Effector memory CD4-positive, alpha-beta T cell (primary cell): ENCODE measurements around the gene CACNA1C.

Experiments
- DNase-seq, 3 donors: peaks; one replicate each; pipeline ENCODE4 v3.0.0-alpha.2; 2020
- H3K27ac ChIP-seq: 2 replicates; pipeline ENCODE4 v1.7.0; 2013; ENCODE audit warnings: mild to moderate bottlenecking, low read length, moderate library complexity; ENCODE audit not compliant: insufficient read depth, poor library complexity, severe bottlenecking
- H3K27me3 ChIP-seq: replicated peaks from 2 replicates; pipeline ENCODE4 v1.7.0; 2013; ENCODE audit warnings: mild to moderate bottlenecking, low read length; ENCODE audit not compliant: insufficient read depth, control insufficient read depth, poor library complexity, severe bottlenecking
- H3K36me3 ChIP-seq: 2 replicates; pipeline ENCODE4 v1.7.0; 2013; ENCODE audit warnings: mild to moderate bottlenecking, low read length, moderate library complexity; ENCODE audit not compliant: control insufficient read depth, insufficient read depth
- H3K4me1 ChIP-seq: 2 replicates; pipeline ENCODE4 v1.7.0; 2013; ENCODE audit warnings: low read length, mild to moderate bottlenecking; ENCODE audit not compliant: control insufficient read depth, insufficient read depth, poor library complexity, severe bottlenecking
- H3K4me3 ChIP-seq: 2 replicates; pipeline ENCODE4 v1.7.0; 2013; ENCODE audit warnings: low read length, low read depth, mild to moderate bottlenecking; ENCODE audit not compliant: insufficient read depth, poor library complexity, severe bottlenecking
- H3K9me3 ChIP-seq: 2 replicates; pipeline ENCODE4 v1.7.0; 2013; ENCODE audit warnings: mild to moderate bottlenecking, low read length, moderate library complexity; ENCODE audit not compliant: control insufficient read depth

CACNA1C gene

GRCh38 chr12:2277492-2278155 is 224.8 kb downstream of the CACNA1C start:
- DNase-seq = no peak
- H3K27ac ChIP-seq = no peak overlapping the region
- H3K27me3 ChIP-seq = no peaks in the 10 kb centered on the region
- H3K4me3 ChIP-seq = no peak overlapping the region
- no peaks in the 10 kb centered on the region for H3K4me1 ChIP-seq
- H3K36me3 ChIP-seq = no peaks in the 10 kb centered on the region
- H3K9me3 ChIP-seq = peaks cover 2% of the 10 kb centered on the region

DNA sequence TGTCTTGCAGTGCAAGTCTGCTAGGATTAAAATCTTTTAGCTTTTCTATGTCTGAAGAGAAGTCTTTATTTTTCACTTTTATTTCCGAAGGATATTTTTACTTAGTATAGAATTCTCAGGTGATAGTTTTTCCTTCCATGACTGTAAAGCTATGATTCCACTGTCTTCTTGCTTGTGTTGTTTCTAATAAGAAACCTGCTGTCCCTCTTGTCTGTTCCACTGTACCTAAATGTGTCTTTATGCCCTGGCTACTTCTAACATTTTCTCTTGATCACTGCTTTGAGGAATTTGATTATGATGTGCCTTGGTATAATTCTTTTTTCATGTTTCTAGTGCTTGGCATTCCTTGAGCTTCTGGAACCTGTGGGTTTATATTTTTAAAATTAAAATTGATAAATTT is 228.7 kb downstream of the CACNA1C start:
- Histone ChIP-seq H3K4me3 (no peak overlapping the region), H3K36me3 (no peaks in the 10 kb centered on the region), H3K27me3 (no peaks in the 10 kb centered on the region), H3K27ac (no peak overlapping the region), H3K9me3 (peaks cover 2% of the 10 kb centered on the region), H3K4me1 (no peaks in the 10 kb centered on the region)
- no peak for DNase-seq

DNA sequence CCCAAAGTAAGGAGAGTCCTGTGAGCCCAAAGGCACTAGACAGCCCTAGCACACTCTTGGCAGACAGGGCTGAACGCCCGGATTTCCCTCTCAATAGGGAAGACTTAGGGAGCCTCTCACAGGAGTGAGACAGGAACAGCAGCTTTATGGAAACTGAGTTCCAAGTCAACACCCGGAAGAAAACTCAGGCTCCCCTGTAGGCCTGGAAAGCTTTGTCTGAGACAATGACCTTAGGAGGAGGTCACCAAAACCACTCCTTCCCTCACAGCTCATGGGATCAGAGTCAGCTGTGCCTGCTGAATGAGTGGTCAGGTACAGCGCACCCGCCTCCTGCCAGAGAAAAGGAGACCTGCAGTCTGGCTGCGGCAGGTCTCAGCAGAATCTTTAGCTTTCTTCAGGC is 229.5 kb downstream of the CACNA1C start:
- Histone ChIP-seq H3K4me1 (no peaks in the 10 kb centered on the region), H3K27ac (no peak overlapping the region)

GRCh38 chr12:2283480-2283879 is 230.7 kb downstream of the CACNA1C start:
- peaks cover 2% of the 10 kb centered on the region for H3K9me3 ChIP-seq
- H3K4me1 ChIP-seq = no peaks in the 10 kb centered on the region
- no peak overlapping the region for H3K4me3 ChIP-seq
- no peak overlapping the region for H3K27ac ChIP-seq
- no peak for DNase-seq
- no peaks in the 10 kb centered on the region for H3K36me3 ChIP-seq
- H3K27me3 ChIP-seq = no peaks in the 10 kb centered on the region

More for the DNA sequence above, 229.5 kb downstream of the CACNA1C start:
- no peak overlapping the region for H3K4me3 ChIP-seq
- no peaks in the 10 kb centered on the region for H3K27me3 ChIP-seq
- peaks cover 2% of the 10 kb centered on the region for H3K9me3 ChIP-seq
- no peak for DNase-seq
- H3K36me3 ChIP-seq = no peaks in the 10 kb centered on the region

- H3K27ac ChIP-seq = no peak overlapping the region
- DNase-seq = no peak
- H3K4me3 ChIP-seq = no peak overlapping the region
- no peaks in the 10 kb centered on the region for H3K4me1 ChIP-seq
- H3K36me3 ChIP-seq = no peaks in the 10 kb centered on the region
- H3K9me3 ChIP-seq = peaks cover 2% of the 10 kb centered on the region
- H3K27me3 ChIP-seq = no peaks in the 10 kb centered on the region
Observed at GRCh38 chr12:2283916-2284315, 231.1 kb downstream of the CACNA1C start.

GRCh38 chr12:2284321-2284813 is 231.6 kb downstream of the CACNA1C start:
- Histone ChIP-seq H3K4me3 (no peak overlapping the region), H3K9me3 (peaks cover 2% of the 10 kb centered on the region), H3K27ac (no peak overlapping the region), H3K4me1 (no peaks in the 10 kb centered on the region), H3K36me3 (no peaks in the 10 kb centered on the region), H3K27me3 (no peaks in the 10 kb centered on the region)
- DNase-seq = no peak

DNA sequence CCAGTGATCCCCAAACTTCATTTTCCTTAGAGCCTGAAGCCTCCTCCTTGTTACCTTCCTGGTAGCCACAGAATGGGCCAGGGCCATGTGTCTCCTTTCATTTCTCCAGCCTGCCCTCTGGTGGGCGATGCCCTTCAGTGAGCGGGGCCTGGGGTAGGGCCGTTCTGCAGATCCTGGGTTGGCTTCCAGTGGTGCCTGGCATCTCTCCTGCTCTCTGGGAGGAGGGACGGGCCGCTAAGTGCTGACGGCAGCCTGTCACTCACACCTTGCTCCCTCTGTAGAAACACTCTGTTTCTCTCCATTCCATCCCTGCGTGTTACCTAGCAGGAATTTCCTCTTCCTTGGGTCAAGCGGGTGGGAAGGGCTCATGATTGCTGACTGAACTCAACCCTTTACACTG is 232.1 kb downstream of the CACNA1C start:
- H3K36me3 ChIP-seq = no peaks in the 10 kb centered on the region
- DNase-seq = no peak

DNA sequence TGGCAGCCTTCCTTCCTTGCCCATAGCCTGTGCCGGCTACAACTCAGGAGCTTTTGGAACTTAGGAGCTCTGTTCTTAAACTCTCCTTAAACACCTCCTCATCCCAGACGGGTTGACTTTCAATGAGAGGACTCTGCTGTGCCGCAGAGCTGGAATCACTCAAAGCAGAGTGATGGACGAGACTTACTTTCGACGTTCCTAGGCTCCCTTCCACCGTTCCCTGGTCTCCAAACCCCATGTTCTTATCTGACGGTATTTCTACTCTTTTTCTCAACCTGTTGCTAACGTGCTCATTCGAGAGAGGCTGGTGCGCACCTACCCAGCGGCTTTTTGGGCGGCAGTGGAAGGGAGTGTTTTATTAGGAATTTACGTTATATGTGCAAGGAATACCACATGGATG is 232.7 kb downstream of the CACNA1C start:
- Histone ChIP-seq H3K9me3 (no peaks in the 10 kb centered on the region), H3K4me3 (no peak overlapping the region), H3K27me3 (no peaks in the 10 kb centered on the region), H3K4me1 (no peaks in the 10 kb centered on the region), H3K36me3 (no peaks in the 10 kb centered on the region), H3K27ac (no peak overlapping the region)
- no peak for DNase-seq

More for the DNA sequence above, 232.1 kb downstream of the CACNA1C start:
- H3K9me3 ChIP-seq = peaks cover under 1% of the 10 kb centered on the region
- no peak overlapping the region for H3K27ac ChIP-seq
- no peak overlapping the region for H3K4me3 ChIP-seq
- H3K27me3 ChIP-seq = no peaks in the 10 kb centered on the region
- no peaks in the 10 kb centered on the region for H3K4me1 ChIP-seq

GRCh38 chr12:2286047-2286446 is 233.3 kb downstream of the CACNA1C start:
- Histone ChIP-seq H3K4me3 (no peak overlapping the region), H3K27me3 (no peaks in the 10 kb centered on the region), H3K9me3 (no peaks in the 10 kb centered on the region), H3K4me1 (no peaks in the 10 kb centered on the region), H3K27ac (no peak overlapping the region), H3K36me3 (no peaks in the 10 kb centered on the region)
- no peak for DNase-seq

DNA sequence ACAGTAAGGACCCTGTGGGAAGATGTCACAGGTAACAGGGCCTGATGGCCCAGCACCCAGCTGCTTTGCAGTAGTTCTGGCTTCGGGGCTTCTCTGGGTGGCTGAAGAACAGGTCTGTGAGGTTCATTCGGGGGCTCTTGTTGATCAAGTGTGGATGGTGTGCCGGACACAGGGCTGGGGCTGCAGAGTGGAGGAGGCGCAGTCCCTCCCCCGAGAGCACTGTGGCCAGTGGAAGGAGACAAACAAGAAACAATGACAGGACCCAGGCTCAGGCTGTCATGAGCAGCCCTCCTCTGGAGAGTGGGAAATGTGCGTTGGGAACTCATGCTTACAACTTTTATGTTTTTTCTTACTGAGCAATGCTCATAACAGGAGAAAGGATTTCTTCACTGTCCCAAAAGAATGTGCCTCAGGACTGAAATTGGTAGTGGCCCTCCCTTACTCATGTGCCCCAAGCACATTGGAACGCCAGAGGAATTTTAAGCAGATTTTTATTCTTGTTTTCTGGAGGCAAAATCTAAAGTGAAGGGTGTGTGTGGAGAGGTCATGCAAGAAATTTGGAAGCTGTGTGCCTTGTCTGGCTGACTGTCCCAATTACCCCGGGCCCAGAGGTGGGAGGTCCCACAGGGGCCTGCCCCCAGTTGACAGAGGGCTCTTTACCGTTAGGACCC is 233.8 kb downstream of the CACNA1C start:
- no peaks in the 10 kb centered on the region for H3K4me1 ChIP-seq
- H3K36me3 ChIP-seq = no peaks in the 10 kb centered on the region
- no peak for DNase-seq
- H3K9me3 ChIP-seq = no peaks in the 10 kb centered on the region
- no peaks in the 10 kb centered on the region for H3K27me3 ChIP-seq
- no peak overlapping the region for H3K27ac ChIP-seq
- H3K4me3 ChIP-seq = no peak overlapping the region
